H1 (cell line): Measurements from ENCODE around the gene CALR. TPM values are rescaled to one million over a fixed set of nuclear protein-coding genes. Genes with fewer than 3 reads are reported as not detected.
A peak's percentile ranks its signal among the peaks of the same experiment; 100 is the strongest.

ENCODE experiments used
- CTCF ChIA-PET: fragments of 300-600 bp; sonication (Branson Sonifier 250); formaldehyde crosslinking; loops from one replicate; lab custom pipeline; 2021; ENCODE audit not compliant: partially characterized antibody; lab: Charles Lee
- POLR2A ChIA-PET: fragments of 300-600 bp; sonication (Branson Sonifier 250); formaldehyde crosslinking; loops from one replicate; lab custom pipeline; 2021; ENCODE audit warnings: inconsistent platforms; ENCODE audit not compliant: partially characterized antibody; lab: Charles Lee
- DNase-seq, 2 experiments: peaks; one replicate each; pipeline versions ENCODE4 v3.0.0 to v3.0.0-alpha.2; 2010 to 2022; ENCODE audit warnings: low spot score in 2 of 2, low read depth in 1 of 2, mixed read lengths in 1 of 2
- FAIRE-seq: peaks from 2 replicates; lab custom pipeline; 2011; peaks lifted over from hg19 to GRCh38; lab: Jason Lieb, UNC
- H2AFZ ChIP-seq: 2 replicates; pipeline ENCODE4 v1.8.1; 2012; ENCODE audit warnings: low read length, inconsistent platforms
- H2AK5ac ChIP-seq: 2 replicates; pipeline ENCODE4 v1.6.1; 2013; ENCODE audit warnings: low read depth, low read length
- H2BK120ac ChIP-seq: replicated peaks from 2 replicates; pipeline ENCODE3; 2013; ENCODE audit warnings: low read depth, low read length, inconsistent platforms
- H2BK12ac ChIP-seq: 2 replicates; pipeline ENCODE4 v1.6.1; 2013; ENCODE audit warnings: low read depth, low read length
- H2BK15ac ChIP-seq: 2 replicates; pipeline ENCODE4 v1.6.1; 2013; ENCODE audit warnings: low read length
- H2BK20ac ChIP-seq: 2 replicates; pipeline ENCODE4 v1.6.1; 2013; ENCODE audit warnings: low read length
- H2BK5ac ChIP-seq: 2 replicates; pipeline ENCODE4 v1.6.1; 2013; ENCODE audit warnings: low read depth, low read length
- H3K14ac ChIP-seq: 2 replicates; pipeline ENCODE4 v1.6.1; 2013; ENCODE audit warnings: inconsistent platforms; ENCODE audit not compliant: insufficient read length
- H3K18ac ChIP-seq: 2 replicates; pipeline ENCODE4 v1.6.1; 2013; ENCODE audit warnings: low read length; ENCODE audit errors: extremely low read depth
- H3K23ac ChIP-seq: 2 replicates; pipeline ENCODE4 v1.6.1; 2013; ENCODE audit warnings: inconsistent platforms; ENCODE audit not compliant: insufficient read length
- H3K23me2 ChIP-seq: 2 replicates; pipeline ENCODE4 v1.6.1; 2013; ENCODE audit warnings: low read depth, low read length
- H3K27ac ChIP-seq: 2 replicates; pipeline ENCODE4 v1.6.1; 2011; ENCODE audit warnings: low read depth, low read length, inconsistent platforms
- H3K27me3 ChIP-seq, 4 experiments: replicated peaks in 1 of 4; 1 replicate in 1 of 4; 2 replicates in 3 of 4; pipeline versions ENCODE4 v1.6.1 to v1.8.1; 2011 to 2013; ENCODE audit warnings: low read length in 3 of 4, mild to moderate bottlenecking in 3 of 4, inconsistent platforms in 2 of 4, mixed read lengths in 2 of 4, moderate library complexity in 1 of 4; ENCODE audit not compliant: control insufficient read depth in 3 of 4, insufficient read depth in 3 of 4; ENCODE audit errors: extremely low read depth in 1 of 4
- H3K36me3 ChIP-seq, 4 experiments: 2 replicates each; pipeline versions ENCODE4 v1.6.1 to v1.8.1; 2011 to 2013; ENCODE audit warnings: mild to moderate bottlenecking in 4 of 4, low read length in 3 of 4, moderate library complexity in 2 of 4, control low read depth in 1 of 4, inconsistent platforms in 1 of 4; ENCODE audit not compliant: insufficient read depth in 4 of 4, control insufficient read depth in 2 of 4
- H3K4ac ChIP-seq: replicated peaks from 2 replicates; pipeline ENCODE3; 2013; ENCODE audit warnings: low read length, low read depth, mixed read lengths, inconsistent platforms; ENCODE audit not compliant: insufficient read length
- H3K4me1 ChIP-seq, 4 experiments: replicated peaks in 1 of 4; 1 replicate in 1 of 4; 2 replicates in 3 of 4; pipeline versions ENCODE4 v1.6.1 to v1.8.1; 2011 to 2013; ENCODE audit warnings: low read length in 3 of 4, inconsistent platforms in 2 of 4, mixed read lengths in 1 of 4; ENCODE audit not compliant: insufficient read depth in 4 of 4, control insufficient read depth in 3 of 4
- H3K4me2 ChIP-seq, 2 experiments: 2 replicates each; pipeline versions ENCODE4 v1.6.1 to v1.8.1; 2011 to 2013; ENCODE audit warnings: low read depth in 2 of 2, low read length in 2 of 2, control low read depth in 1 of 2, inconsistent platforms in 1 of 2, mild to moderate bottlenecking in 1 of 2; ENCODE audit not compliant: insufficient read depth in 1 of 2
- H3K4me3 ChIP-seq, 4 experiments: fragments of 200-600, 300-600 bp in 1 of 4; sonication (generic), shearing (Covaris generic), sonication (Bioruptor Twin) in 1 of 4; 2 replicates each; pipeline versions ENCODE4 v1.5.1 to v1.8.1; 2011 to 2016; ENCODE audit warnings: low read length in 4 of 4, low read depth in 3 of 4, control low read depth in 2 of 4, inconsistent platforms in 2 of 4, mild to moderate bottlenecking in 2 of 4, mixed read lengths in 1 of 4, moderate library complexity in 1 of 4; ENCODE audit not compliant: insufficient read depth in 2 of 4; ENCODE audit errors: extremely low read depth in 1 of 4
- H3K56ac ChIP-seq: replicated peaks from 2 replicates; pipeline ENCODE3; 2013; ENCODE audit warnings: low read depth, mild to moderate bottlenecking, mixed read lengths, low read length, inconsistent platforms; ENCODE audit not compliant: insufficient read length
- H3K79me1 ChIP-seq: 2 replicates; pipeline ENCODE4 v1.6.1; 2013; ENCODE audit warnings: low read depth, low read length, control low read depth
- H3K79me2 ChIP-seq, 2 experiments: 2 replicates each; pipeline versions ENCODE4 v1.6.1 to v1.8.1; 2012 to 2013; ENCODE audit warnings: low read length in 2 of 2, mild to moderate bottlenecking in 2 of 2, inconsistent platforms in 1 of 2; ENCODE audit not compliant: insufficient read depth in 2 of 2, control insufficient read depth in 1 of 2
- H3K9ac ChIP-seq, 4 experiments: replicated peaks in 1 of 4; 1 replicate in 1 of 4; 2 replicates in 3 of 4; pipeline versions ENCODE4 v1.6.1 to v1.8.1; 2011 to 2013; ENCODE audit warnings: low read depth in 3 of 4, low read length in 3 of 4, control low read depth in 2 of 4, mild to moderate bottlenecking in 2 of 4, moderate library complexity in 2 of 4, inconsistent platforms in 1 of 4; ENCODE audit errors: extremely low read depth in 1 of 4
- H3K9me3 ChIP-seq, 2 experiments: 2 replicates each; pipeline versions ENCODE4 v1.6.1 to v1.8.1; 2012 to 2013; ENCODE audit warnings: mild to moderate bottlenecking in 2 of 2, moderate library complexity in 2 of 2, control low read depth in 1 of 2, inconsistent platforms in 1 of 2, low read depth in 1 of 2, low read length in 1 of 2, mixed read lengths in 1 of 2; ENCODE audit not compliant: insufficient read depth in 2 of 2
- H4K20me1 ChIP-seq, 2 experiments: replicated peaks in 1 of 2; 2 replicates each; pipeline versions ENCODE3 to v1.8.1; 2011 to 2013; ENCODE audit warnings: inconsistent platforms in 2 of 2, low read length in 2 of 2, mild to moderate bottlenecking in 1 of 2; ENCODE audit not compliant: insufficient read depth in 2 of 2, control insufficient read depth in 1 of 2
- H4K5ac ChIP-seq: 2 replicates; pipeline ENCODE4 v1.6.1; 2013; ENCODE audit warnings: low read length, low read depth, mixed read lengths, inconsistent platforms; ENCODE audit not compliant: insufficient read length
- H4K8ac ChIP-seq: 2 replicates; pipeline ENCODE4 v1.8.0; 2013; ENCODE audit warnings: mild to moderate bottlenecking, moderate library complexity, low read length, inconsistent platforms; ENCODE audit not compliant: insufficient read depth; ENCODE audit errors: extremely low read depth
- H4K91ac ChIP-seq: replicated peaks from 2 replicates; pipeline ENCODE3; 2013; ENCODE audit warnings: low read length, mixed read lengths, inconsistent platforms; ENCODE audit not compliant: insufficient read length
- MAFK ChIP-seq: IDR thresholded peaks from 2 replicates; pipeline ENCODE4 v1.6.1; 2012; ENCODE audit warnings: low read depth, mild to moderate bottlenecking, improper control_type of control experiment, low read length
- NANOG ChIP-seq: IDR thresholded peaks from 2 replicates; pipeline ENCODE4 v1.6.1; 2011; ENCODE audit warnings: low read length, low read depth, mild to moderate bottlenecking, inconsistent platforms; ENCODE audit not compliant: insufficient read depth, poor library complexity, severe bottlenecking
- POLR2A ChIP-seq, 2 experiments: IDR thresholded peaks; 1 replicate in 1 of 2; 2 replicates in 1 of 2; pipeline ENCODE4 v1.6.1; 2011; ENCODE audit warnings: low read depth in 2 of 2, low read length in 2 of 2, mild to moderate bottlenecking in 2 of 2; ENCODE audit errors: control extremely low read depth in 1 of 2
- POLR2AphosphoS5 ChIP-seq: IDR thresholded peaks from 2 replicates; pipeline ENCODE4 v1.6.1; 2011; ENCODE audit warnings: low read depth, low read length
- RBBP5 ChIP-seq: IDR thresholded peaks from 2 replicates; pipeline ENCODE4 v1.7.1; 2012; ENCODE audit warnings: low read depth, mild to moderate bottlenecking, inconsistent platforms, low read length, moderate library complexity, borderline replicate concordance
- SAP30 ChIP-seq: fragments of 300-600 bp; sonication (generic); IDR thresholded peaks from 2 replicates; pipeline ENCODE4 v1.7.1; 2012; ENCODE audit warnings: low read length, moderate library complexity, mild to moderate bottlenecking, inconsistent platforms; ENCODE audit not compliant: insufficient read depth, insufficient replicate concordance
- SIN3A ChIP-seq, 2 experiments: IDR thresholded peaks in 1 of 2; conservative IDR thresholded peaks in 1 of 2; 2 replicates each; pipeline ENCODE4 v1.6.1; 2011 to 2012; ENCODE audit warnings: low read length in 2 of 2, improper control_type of control experiment in 1 of 2, low read depth in 1 of 2, mild to moderate bottlenecking in 1 of 2
- SIX5 ChIP-seq: IDR thresholded peaks from 2 replicates; pipeline ENCODE4 v1.6.1; 2011; ENCODE audit warnings: mild to moderate bottlenecking, low read depth, low read length
- SP1 ChIP-seq: IDR thresholded peaks from 2 replicates; pipeline ENCODE4 v1.6.1; 2011; ENCODE audit warnings: low read depth, low read length
- SUZ12 ChIP-seq: fragments of 200-600 bp; sonication (generic); IDR thresholded peaks from 2 replicates; pipeline ENCODE4 v1.6.1; 2012; ENCODE audit warnings: mild to moderate bottlenecking, inconsistent platforms, low read length, moderate library complexity, mixed read lengths
- TBP ChIP-seq: IDR thresholded peaks from 2 replicates; pipeline ENCODE4 v1.6.1; 2011; ENCODE audit warnings: low read depth, low read length, improper control_type of control experiment
- TCF12 ChIP-seq: IDR thresholded peaks from 2 replicates; pipeline ENCODE4 v1.6.1; 2011; ENCODE audit warnings: low read depth, mild to moderate bottlenecking, low read length
- WGBS, 2 experiments: shearing (Covaris generic) in 1 of 2; methylation state at CpG; one replicate each; pipeline versions ENCODE4 v1.1.6 to v1.1.7; 2013 to 2015; ENCODE audit warnings: low lambda C conversion rate in 2 of 2, mixed read lengths in 2 of 2, inconsistent platforms in 1 of 2, low coverage in 1 of 2, missing lambda C conversion rate in 1 of 2; ENCODE audit not compliant: insufficient replicate concordance in 2 of 2, insufficient coverage in 1 of 2, insufficient read length in 1 of 2; ENCODE audit errors: extremely low coverage in 1 of 2, missing lambda C conversion rate in 1 of 2; 5-methylcytosine and 5-hydroxymethylcytosine counted together
- polyA plus RNA-seq, 7 experiments: library from polyadenylated mRNA; depleted of rRNA in 3 of 7; stranded (reverse) in 5 of 7; unstranded in 2 of 7; fragments of >200 nt in 5 of 7; fragments of 200-250 nt in 2 of 7; gene quantifications; 1 replicate in 5 of 7; 2 replicates in 1 of 7; 4 replicates in 1 of 7; pipeline versions ENCODE4 v1.2.1 to v1.2.3, GENCODE V29; 2011 to 2013; ENCODE audit warnings: missing spikeins in 2 of 7, mixed read lengths in 2 of 7
- total RNA-seq: library from RNA; stranded (reverse); fragmentation: NEBNext Ultra II Directional; extraction: Animal tissue kit (Norgen Biotek cat#: 25700); gene quantifications from 2 replicates; pipeline ENCODE4 v1.2.1, GENCODE V29; 2021

The CALR gene
- total and polyA plus RNA-seq, 2 of the 8 experiments (the other 6 are each of a cell fraction or from before 2014, with no cell fraction given) = 591 to 1,155 TPM

DNA sequence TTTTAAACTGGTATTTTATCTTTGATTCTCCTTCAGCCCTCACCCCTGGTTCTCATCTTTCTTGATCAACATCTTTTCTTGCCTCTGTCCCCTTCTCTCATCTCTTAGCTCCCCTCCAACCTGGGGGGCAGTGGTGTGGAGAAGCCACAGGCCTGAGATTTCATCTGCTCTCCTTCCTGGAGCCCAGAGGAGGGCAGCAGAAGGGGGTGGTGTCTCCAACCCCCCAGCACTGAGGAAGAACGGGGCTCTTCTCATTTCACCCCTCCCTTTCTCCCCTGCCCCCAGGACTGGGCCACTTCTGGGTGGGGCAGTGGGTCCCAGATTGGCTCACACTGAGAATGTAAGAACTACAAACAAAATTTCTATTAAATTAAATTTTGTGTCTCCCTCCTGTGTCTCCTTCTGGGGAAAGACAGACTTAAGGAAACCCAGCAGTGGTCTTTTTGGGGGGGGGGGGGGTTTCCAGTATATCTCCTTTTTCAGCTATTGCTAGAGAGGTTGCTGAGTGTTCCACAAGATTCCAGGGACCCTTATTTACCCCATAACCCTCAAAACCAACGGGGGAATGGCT is 5.8 kb downstream of the CALR start:
- FAIRE-seq = no peak
- CTCF ChIA-PET = no interaction called here
- TF ChIP-seq NANOG (no peak), SAP30 (no peak), POLR2A (IDR thresholded peaks at IDR 0.05; ENCODE audit: control extremely low read depth in 1 of 2, low read depth in 2 of 2, low read length in 2 of 2) (peak in 1 of 2 experiments; percentile 8; a peak in 2 of 3 replicates), SP1 (peak; percentile 13; the same call in 1 of the 2 replicates), SIN3A (conservative IDR thresholded peaks at IDR 0.05 in 1 of 2, IDR thresholded peaks at IDR 0.05 in 1 of 2; ENCODE audit: low read depth in 1 of 2, low read length in 2 of 2) (no peak), SIX5 (0 out of 2 replicates have a peak, but pooled peaks have one; percentile 1), POLR2AphosphoS5 (no peak), MAFK (no peak), TCF12 (no peak), SUZ12 (no peak), RBBP5 (no peak), TBP (no peak)

More for the DNA sequence above, 5.8 kb downstream of the CALR start:
- Histone ChIP-seq H2BK20ac (no peak overlapping the region), H3K23me2 (peaks cover 2% of the 10 kb centered on the region; the same call in 1 of the 2 replicates), H2AK5ac (no peak overlapping the region), H3K4me3 (no peak overlapping the region), H3K4ac (no peak overlapping the region), H4K20me1 (peaks cover 11 to 12% of the 10 kb centered on the region in 2 experiments), H3K9me3 (no peaks in the 10 kb centered on the region), H3K14ac (no peak overlapping the region), H3K27me3 (no peaks in the 10 kb centered on the region), H3K4me1 (peaks cover 0 to 13% (median 5%) of the 10 kb centered on the region in 4 experiments; a peak in 4 of 7 replicates), H3K56ac (no peak overlapping the region), H4K5ac (no peak overlapping the region), H2BK12ac (no peak overlapping the region), H2BK120ac (no peak overlapping the region), H2BK15ac (no peak overlapping the region), H3K27ac (no peak overlapping the region), H3K79me1 (peaks cover 2% of the 10 kb centered on the region; the same call in 1 of the 2 replicates), H3K18ac (no peak overlapping the region), H4K91ac (no peak overlapping the region), H3K9ac (no peak overlapping the region), H3K23ac (no peak overlapping the region), H4K8ac (no peak overlapping the region), H2AFZ (no peak overlapping the region), H3K79me2 (peaks cover 6 to 37% of the 10 kb centered on the region in 2 experiments), H2BK5ac (no peak overlapping the region), H3K36me3 (peaks cover 28 to 73% (median 53%) of the 10 kb centered on the region in 4 experiments), H3K4me2 (no peak overlapping the region)
- WGBS, 2 experiments = 100% methylated on average over 1 of the region's 2 CpGs; no CpG with 5 or more reads in 1 of the 2 experiments
- POLR2A ChIA-PET = interaction anchor here (1.0 to 3.4 kb wide), 6 partner anchors 9 to 60 kb away, joined by 3 to 18 read pairs (median 10); partner anchors contain the start of genes FARSA and GCDH
- DNase-seq = no peak
